Osteocyte (in vitro differentiated cells): ENCODE data around the gene ZNFX1. TPM values are rescaled to one million over a fixed set of nuclear protein-coding genes. Genes with fewer than 3 reads are reported as not detected.
A peak's percentile ranks its signal among the peaks of the same experiment; 100 is the strongest.
"Not testable (repeated sequence)": the region's sequence is repeated elsewhere in the genome, so short reads cannot be mapped to it uniquely, and the experiment has no call there.

Source experiments
- DNase-seq: peaks from one replicate; pipeline ENCODE4 v3.0.0; 2021; ENCODE audit warnings: mixed read lengths; ENCODE audit not compliant: unreplicated experiment; ENCODE audit errors: extremely low spot score
- H3K27ac Mint-ChIP-seq: one replicate; pipeline ENCODE4 v1.8.0; 2021; ENCODE audit warnings: mild to moderate bottlenecking, mixed read lengths; ENCODE audit not compliant: unreplicated experiment
- H3K27me3 Mint-ChIP-seq: one replicate; pipeline ENCODE4 v1.8.0; 2021; ENCODE audit warnings: mixed read lengths; ENCODE audit not compliant: unreplicated experiment
- H3K36me3 Mint-ChIP-seq: one replicate; pipeline ENCODE4 v1.8.0; 2021; ENCODE audit warnings: mixed read lengths; ENCODE audit not compliant: unreplicated experiment
- H3K4me1 Mint-ChIP-seq: one replicate; pipeline ENCODE4 v1.8.0; 2021; ENCODE audit warnings: mixed read lengths; ENCODE audit not compliant: unreplicated experiment
- H3K4me3 Mint-ChIP-seq: one replicate; pipeline ENCODE4 v1.8.0; 2021; ENCODE audit warnings: mild to moderate bottlenecking, moderate library complexity, mixed read lengths; ENCODE audit not compliant: unreplicated experiment
- H3K9me3 Mint-ChIP-seq: one replicate; pipeline ENCODE4 v1.8.0; 2021; ENCODE audit warnings: mixed read lengths; ENCODE audit not compliant: unreplicated experiment
- total RNA-seq: library from RNA; stranded (reverse); gene quantifications from 2 replicates; pipeline ENCODE4 v1.2.1, GENCODE V29; 2021
- TF ChIP-seq, protein P1 (sequence below): fragments of 200-600 bp; sonication (generic); IDR thresholded peaks from 2 replicates; pipeline ENCODE4 v1.5.0; 2021; ENCODE audit warnings: antibody characterized with exemption, mild to moderate bottlenecking, moderate library complexity

Gene ZNFX1
- total RNA-seq, 1 donor from 2014 or later: 48.1 TPM

DNA sequence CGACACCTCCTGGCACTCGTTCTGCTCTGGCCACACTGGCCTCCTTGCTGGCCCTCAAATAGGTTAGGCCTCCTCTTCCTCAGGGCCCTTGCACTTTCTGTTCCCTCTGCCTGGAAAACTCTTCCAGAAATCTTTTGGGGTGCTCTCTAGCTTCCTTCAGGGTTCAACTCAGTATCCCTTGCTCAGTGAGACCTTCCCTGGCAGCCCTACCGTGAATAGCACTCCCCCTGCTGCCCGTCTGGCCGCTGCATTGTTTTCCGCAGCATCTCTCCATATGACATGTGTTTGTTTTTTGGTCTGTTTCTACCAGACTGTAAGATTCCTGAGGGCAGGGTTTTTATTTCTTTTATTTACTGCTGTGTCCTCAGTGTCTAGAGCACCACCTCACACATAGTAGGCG, 52.0 kb downstream of the ZNFX1 start:
- no peak for DNase-seq
- Mint-ChIP-seq H3K9me3 (no peaks in the 10 kb centered on the region), H3K27me3 (no peaks in the 10 kb centered on the region), H3K36me3 (peaks cover 58% of the 10 kb centered on the region), H3K27ac (no peak overlapping the region), H3K4me1 (peaks cover 3% of the 10 kb centered on the region), H3K4me3 (no peak overlapping the region)
- TF ChIP-seq, protein P1, sequence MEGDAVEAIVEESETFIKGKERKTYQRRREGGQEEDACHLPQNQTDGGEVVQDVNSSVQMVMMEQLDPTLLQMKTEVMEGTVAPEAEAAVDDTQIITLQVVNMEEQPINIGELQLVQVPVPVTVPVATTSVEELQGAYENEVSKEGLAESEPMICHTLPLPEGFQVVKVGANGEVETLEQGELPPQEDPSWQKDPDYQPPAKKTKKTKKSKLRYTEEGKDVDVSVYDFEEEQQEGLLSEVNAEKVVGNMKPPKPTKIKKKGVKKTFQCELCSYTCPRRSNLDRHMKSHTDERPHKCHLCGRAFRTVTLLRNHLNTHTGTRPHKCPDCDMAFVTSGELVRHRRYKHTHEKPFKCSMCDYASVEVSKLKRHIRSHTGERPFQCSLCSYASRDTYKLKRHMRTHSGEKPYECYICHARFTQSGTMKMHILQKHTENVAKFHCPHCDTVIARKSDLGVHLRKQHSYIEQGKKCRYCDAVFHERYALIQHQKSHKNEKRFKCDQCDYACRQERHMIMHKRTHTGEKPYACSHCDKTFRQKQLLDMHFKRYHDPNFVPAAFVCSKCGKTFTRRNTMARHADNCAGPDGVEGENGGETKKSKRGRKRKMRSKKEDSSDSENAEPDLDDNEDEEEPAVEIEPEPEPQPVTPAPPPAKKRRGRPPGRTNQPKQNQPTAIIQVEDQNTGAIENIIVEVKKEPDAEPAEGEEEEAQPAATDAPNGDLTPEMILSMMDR: no peak

DNA sequence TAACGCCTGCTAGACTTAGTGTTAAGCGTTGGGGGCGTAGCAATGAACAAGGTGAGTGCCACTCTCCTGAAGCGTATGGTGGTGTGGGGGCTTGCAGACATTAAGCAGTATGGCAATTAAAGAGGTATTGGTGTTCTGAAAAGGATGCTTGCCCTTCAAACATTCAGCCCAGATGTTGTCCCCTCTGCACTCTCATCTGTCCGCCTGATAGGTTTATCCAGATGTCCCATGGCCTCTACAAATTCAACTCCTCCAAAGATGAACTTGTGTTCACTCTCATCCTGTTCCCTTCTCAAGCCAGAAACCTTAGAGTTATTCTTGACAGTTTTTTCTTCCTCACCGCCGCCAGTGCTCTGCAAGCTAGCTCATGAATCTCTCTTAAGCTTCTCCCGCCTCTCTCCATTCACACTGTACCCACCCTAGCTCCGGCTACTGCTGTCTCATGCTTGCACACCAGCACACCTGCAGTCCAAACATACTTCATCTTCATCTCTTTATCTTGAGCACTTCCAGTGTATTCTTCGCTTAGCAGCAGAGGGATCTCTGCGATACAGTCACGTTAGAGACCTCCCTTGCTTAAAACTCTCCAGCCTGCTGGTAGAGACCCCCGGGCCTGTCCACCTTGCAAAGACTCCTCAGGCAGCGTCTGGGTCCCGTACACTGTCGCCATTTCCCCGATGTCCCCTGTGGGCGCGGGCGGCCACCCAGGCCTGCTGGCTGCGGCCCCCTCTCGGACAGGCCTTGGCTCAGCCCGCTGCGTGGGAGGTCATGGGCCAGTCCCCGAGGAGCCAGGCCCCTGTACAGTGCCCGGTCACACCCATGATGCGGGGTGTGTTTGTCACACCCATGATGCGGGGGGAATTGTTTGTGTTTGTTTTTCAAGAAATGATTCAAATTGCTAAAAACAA, 57.7 kb downstream of the ZNFX1 start:
- no peaks in the 10 kb centered on the region for H3K27me3 Mint-ChIP-seq
- peak overlapping the region; percentile 91 for H3K4me3 Mint-ChIP-seq
- TF ChIP-seq, protein P1: no peak
- DNase-seq: no peak
- peaks cover 19% of the 10 kb centered on the region for H3K4me1 Mint-ChIP-seq
- peaks cover 25% of the 10 kb centered on the region for H3K36me3 Mint-ChIP-seq
- H3K27ac Mint-ChIP-seq: peak overlapping the region; percentile 98
- no peaks in the 10 kb centered on the region for H3K9me3 Mint-ChIP-seq

DNA sequence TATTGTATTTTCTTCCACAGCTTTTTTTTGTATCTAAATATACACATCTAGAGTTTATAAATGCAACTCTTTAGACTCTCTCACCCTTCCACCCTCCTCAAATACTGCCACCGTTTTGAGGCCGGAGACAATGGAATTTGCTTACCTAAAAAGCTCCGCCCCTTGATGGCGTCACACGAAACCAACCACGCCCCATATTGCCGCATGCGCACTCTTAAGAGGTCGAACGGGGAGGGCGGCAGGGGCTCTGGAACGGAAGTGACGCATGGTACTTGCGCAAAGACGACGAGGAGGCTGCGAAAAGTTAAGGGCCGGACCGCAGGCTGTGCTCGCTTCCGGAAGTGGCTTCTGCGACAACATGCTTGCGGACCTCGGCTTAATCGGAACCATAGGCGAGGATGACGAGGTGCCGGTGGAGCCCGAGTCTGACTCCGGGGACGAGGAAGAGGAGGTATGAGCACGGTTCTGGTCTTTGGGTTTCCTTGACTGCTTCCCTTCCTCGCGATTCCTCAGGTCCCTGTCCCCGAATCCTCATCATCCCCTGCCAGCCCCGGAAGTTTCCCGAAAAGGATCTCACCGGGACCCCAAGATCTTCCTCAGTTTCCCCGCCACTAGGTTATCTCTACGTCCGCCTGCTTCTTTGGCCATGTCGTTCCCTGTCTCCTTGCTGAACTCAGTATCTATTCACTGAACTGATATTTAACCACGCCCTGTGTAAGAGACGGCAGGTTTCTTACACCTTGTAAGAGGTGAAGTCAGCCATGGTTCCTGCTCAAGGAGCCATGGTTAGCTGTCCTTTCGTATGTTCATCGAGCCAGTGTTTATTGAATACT, 58.5 kb downstream of the ZNFX1 start, which contains the start of gene DDX27:
Gene DDX27 (plus strand): TSS at position 326 of the 833 bp plus-strand sequence. CDS start 33 bp downstream, at position 359.
- Mint-ChIP-seq H3K27ac (peak within 1 kb of the TSS; percentile 98), H3K4me1 (peaks cover 19% of the 10 kb centered on the region), H3K27me3 (no peaks in the 10 kb centered on the region), H3K9me3 (no peaks in the 10 kb centered on the region), H3K36me3 (peaks cover 17% of the 10 kb centered on the region), H3K4me3 (peak within 1 kb of the TSS; percentile 91)
- peak; percentile 99 for DNase-seq
- TF ChIP-seq, protein P1: no peak

DNA sequence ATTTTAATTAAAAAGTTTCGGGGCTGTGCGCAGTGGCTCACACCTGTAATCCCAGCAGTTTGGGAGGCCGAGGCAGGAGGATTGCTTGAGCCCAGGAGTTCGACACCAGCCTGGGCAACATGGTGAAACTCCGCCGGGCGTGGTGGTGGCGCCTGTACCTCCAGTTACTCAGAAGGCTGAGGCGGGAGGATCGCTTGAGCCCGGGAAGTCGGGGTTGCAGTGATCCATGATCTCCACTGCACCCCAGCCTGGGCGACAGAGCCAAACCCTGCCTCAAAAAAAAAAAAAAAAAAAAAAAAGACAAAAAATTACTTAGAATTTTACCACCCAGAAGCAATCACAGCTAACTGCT, 59.1 kb downstream of the ZNFX1 start:
- Mint-ChIP-seq H3K4me1 (peaks cover 19% of the 10 kb centered on the region), H3K4me3 (peak overlapping the region; percentile 91), H3K36me3 (peaks cover 12% of the 10 kb centered on the region), H3K27ac (peak overlapping the region; percentile 98)
- not testable (repeated sequence) for H3K27me3 Mint-ChIP-seq, DNase-seq, H3K9me3 Mint-ChIP-seq

DNA sequence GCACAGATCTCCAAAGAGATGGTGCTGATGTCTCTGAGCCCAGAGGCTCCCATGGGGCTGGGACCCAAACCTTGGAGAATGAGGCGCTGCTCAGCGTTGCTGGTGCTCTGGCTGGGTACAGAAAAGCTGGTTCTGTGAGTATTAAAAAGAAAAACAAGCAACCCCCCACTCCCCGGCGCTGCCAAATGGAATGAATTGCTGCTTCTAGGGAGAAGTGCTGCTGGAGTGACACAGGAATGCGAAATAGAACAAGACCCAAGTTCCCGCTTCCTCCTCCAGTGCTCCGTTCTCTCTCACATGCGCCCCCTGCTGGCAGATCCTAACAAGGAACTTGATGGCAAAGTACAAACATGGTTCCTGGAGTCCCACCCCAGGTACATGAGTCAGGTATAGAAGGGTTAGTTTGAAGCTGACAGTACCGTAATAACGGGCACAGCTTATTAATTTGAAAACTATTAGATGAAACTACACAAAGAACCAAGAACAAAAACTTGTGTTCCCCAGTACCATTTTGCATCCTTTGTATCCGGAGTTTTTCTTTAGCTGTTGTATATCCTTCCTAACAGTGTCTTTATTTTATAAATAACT, 60.8 kb downstream of the ZNFX1 start:
- H3K4me3 Mint-ChIP-seq: peak overlapping the region; percentile 46
- DNase-seq: peak; percentile 96

More for the DNA sequence above, 60.8 kb downstream of the ZNFX1 start:
- TF ChIP-seq, protein P1: peak; percentile 93
- H3K9me3 Mint-ChIP-seq: no peaks in the 10 kb centered on the region
- H3K27me3 Mint-ChIP-seq: no peaks in the 10 kb centered on the region
- peaks cover 5% of the 10 kb centered on the region for H3K36me3 Mint-ChIP-seq
- H3K4me1 Mint-ChIP-seq: peaks cover 19% of the 10 kb centered on the region
- peak overlapping the region; percentile 79 for H3K27ac Mint-ChIP-seq
